ENCODE data around the gene SLC4A5.
"Not testable (repeated sequence)": the region's sequence is repeated elsewhere in the genome, so short reads cannot be mapped to it uniquely, and the experiment has no call there.

Gene SLC4A5

DNA sequence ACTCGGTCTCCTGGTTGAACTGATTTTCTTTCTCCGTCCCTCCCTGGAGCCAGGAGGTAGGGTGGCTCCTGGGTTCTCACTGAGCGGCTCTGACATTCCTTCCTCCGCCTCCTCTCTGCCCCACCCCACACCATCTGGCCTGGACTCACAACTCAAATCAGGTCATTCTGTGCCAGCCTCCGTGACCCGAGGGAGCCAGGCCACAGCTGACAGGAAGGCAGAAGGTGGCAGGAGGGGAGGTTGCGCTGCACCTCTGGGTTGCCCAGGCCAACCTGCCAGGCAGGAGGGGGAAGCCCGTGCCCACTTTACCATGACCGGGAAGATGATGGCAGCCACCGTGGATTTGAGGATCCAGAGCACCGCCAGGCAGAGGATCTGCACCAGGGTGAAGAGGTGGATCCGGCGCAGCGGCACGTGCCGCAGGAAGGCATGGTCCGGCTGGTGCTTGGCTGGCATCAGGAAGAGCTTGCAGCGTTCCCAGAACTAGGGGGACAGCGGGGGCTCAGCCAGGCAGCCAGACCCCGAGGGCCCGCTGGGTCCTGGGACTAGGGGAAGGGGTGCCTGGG, 116.5 kb downstream of the SLC4A5 start:
- Histone ChIP-seq H3K4me1 (ENCODE audit: insufficient read depth, low read length) (no peaks in the 10 kb centered on the region), H3K27me3 (ENCODE audit: control insufficient read depth in 1 of 2, insufficient read depth in 2 of 2, low read length in 2 of 2) (no peaks in the 10 kb centered on the region), H3K36me3 (ENCODE audit: insufficient read depth, low read length) (no peaks in the 10 kb centered on the region), H3K4me3 (ENCODE audit: low read depth in 1 of 2, low read length in 2 of 2) (no peak overlapping the region), H3K9me3 (ENCODE audit: low read length) (no peaks in the 10 kb centered on the region), H3K27ac (ENCODE audit: low read depth, low read length) (no peak overlapping the region), H3K9ac (ENCODE audit: low read length) (no peak overlapping the region)

DNA sequence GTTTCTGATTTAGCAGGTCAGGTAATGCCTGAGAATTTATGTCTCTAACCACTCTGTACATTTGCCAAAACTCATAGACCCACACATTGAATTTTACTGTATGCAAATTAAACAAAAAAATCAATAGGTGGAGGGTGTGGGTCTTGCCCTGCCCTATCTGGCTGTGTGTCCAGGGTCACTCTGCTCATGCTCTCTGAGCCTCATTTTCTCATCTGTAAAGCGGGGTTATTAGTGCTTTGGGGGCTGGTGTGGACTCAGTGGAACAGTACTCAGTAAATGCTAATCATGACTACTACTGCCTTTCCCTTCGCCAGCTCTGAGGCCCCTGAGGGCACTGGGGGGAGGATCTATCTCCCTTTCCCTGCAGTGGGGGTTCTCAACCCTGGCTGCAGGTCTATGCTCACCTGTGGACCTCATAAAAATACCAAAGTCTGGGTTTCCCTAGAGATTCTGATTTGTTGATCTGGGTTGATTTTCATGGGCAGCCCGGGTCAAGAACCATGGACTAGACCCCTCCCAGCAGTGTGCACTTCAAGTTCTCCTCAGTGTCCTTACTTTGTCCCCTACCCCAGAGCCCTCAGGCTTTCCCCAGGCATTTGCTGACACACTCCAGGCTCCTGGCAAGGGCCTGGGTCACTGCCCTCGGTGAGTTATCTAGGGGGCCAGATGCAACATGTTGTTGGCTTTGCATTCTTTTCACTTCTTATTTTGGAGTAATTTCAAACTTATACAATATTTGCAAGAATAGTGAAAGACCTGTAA, 117.3 kb downstream of the SLC4A5 start:
- H3K4me1 ChIP-seq (ENCODE audit: insufficient read depth, low read length) = no peaks in the 10 kb centered on the region
- H3K27ac ChIP-seq (ENCODE audit: low read depth, low read length) = no peak overlapping the region
- no peaks in the 10 kb centered on the region for H3K27me3 ChIP-seq (ENCODE audit: control insufficient read depth in 1 of 2, insufficient read depth in 2 of 2, low read length in 2 of 2)
- H3K9me3 ChIP-seq (ENCODE audit: low read length) = no peaks in the 10 kb centered on the region
- H3K36me3 ChIP-seq (ENCODE audit: insufficient read depth, low read length) = no peaks in the 10 kb centered on the region
- no peak overlapping the region for H3K9ac ChIP-seq (ENCODE audit: low read length)
- H3K4me3 ChIP-seq (ENCODE audit: low read depth in 1 of 2, low read length in 2 of 2) = no peak overlapping the region

DNA sequence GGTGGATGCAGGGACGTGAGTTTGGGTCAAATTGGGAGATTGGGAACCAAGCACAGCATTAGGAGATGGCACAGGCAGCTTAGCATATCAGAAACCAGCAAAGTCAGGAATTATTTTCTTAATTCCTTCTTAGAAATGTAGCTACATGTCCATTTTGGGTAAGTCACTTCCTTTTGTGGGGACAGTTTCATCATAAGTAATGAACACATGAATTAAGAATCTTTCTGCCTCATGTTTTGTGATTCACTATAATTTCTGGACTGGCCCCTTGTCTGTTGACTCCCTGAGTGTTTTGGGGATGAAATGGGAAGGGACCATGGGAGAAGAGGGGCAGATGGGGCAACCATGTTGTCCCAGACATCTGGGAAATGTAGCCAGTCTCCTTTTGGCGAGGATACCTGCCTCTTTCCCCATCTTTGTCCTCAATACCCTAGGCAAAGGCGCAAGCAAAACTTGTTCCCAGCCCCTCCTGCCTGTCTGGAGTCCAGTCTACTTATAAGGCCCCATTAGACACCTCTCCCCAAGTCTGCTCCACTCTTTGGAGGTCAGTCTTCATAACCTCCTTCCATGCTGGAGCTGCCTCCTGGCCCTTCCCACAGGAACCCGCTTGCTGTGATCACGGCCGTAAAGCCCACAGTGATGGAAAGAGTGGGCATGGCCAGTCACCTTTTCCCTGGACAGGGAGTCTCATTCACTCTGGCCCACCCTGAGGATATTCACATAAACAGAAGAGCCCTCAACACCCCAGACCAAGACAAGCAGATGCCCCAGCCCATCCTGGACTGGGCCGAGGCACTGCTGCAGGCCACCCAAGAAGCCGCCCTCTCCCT, 119.1 kb downstream of the SLC4A5 start:
- Histone ChIP-seq H3K36me3 (ENCODE audit: insufficient read depth, low read length) (no peaks in the 10 kb centered on the region), H3K9me3 (ENCODE audit: low read length) (no peaks in the 10 kb centered on the region), H3K4me3 (ENCODE audit: low read depth in 1 of 2, low read length in 2 of 2) (no peak overlapping the region), H3K27me3 (ENCODE audit: control insufficient read depth in 1 of 2, insufficient read depth in 2 of 2, low read length in 2 of 2) (no peaks in the 10 kb centered on the region), H3K4me1 (ENCODE audit: insufficient read depth, low read length) (no peaks in the 10 kb centered on the region), H3K27ac (ENCODE audit: low read depth, low read length) (no peak overlapping the region), H3K9ac (ENCODE audit: low read length) (no peak overlapping the region)

DNA sequence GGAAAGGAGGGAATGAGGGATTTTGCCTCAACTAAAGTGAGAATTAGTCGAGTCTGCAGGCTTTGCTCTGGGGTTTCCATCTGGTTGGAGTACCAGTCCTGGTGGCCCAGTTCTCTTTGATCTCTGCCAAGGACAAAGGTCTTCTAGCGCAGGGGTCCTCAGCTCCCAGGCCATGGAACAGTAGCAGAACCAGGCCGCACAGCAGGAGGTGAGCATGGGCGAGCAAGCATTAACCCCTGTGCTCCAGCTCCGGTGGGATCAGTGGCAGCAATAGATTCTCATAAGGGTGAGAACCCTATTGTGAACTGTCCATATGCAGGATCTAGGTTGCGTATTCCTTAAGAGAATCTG, 120.9 kb downstream of the SLC4A5 start:
- Histone ChIP-seq H3K4me1 (ENCODE audit: insufficient read depth, low read length) (no peaks in the 10 kb centered on the region), H3K9ac (ENCODE audit: low read length) (no peak overlapping the region), H3K4me3 (ENCODE audit: low read depth in 1 of 2, low read length in 2 of 2) (no peak overlapping the region), H3K27ac (ENCODE audit: low read depth, low read length) (no peak overlapping the region), H3K27me3 (ENCODE audit: control insufficient read depth in 1 of 2, insufficient read depth in 2 of 2, low read length in 2 of 2) (no peaks in the 10 kb centered on the region), H3K36me3 (ENCODE audit: insufficient read depth, low read length) (no peaks in the 10 kb centered on the region), H3K9me3 (ENCODE audit: low read length) (no peaks in the 10 kb centered on the region)

DNA sequence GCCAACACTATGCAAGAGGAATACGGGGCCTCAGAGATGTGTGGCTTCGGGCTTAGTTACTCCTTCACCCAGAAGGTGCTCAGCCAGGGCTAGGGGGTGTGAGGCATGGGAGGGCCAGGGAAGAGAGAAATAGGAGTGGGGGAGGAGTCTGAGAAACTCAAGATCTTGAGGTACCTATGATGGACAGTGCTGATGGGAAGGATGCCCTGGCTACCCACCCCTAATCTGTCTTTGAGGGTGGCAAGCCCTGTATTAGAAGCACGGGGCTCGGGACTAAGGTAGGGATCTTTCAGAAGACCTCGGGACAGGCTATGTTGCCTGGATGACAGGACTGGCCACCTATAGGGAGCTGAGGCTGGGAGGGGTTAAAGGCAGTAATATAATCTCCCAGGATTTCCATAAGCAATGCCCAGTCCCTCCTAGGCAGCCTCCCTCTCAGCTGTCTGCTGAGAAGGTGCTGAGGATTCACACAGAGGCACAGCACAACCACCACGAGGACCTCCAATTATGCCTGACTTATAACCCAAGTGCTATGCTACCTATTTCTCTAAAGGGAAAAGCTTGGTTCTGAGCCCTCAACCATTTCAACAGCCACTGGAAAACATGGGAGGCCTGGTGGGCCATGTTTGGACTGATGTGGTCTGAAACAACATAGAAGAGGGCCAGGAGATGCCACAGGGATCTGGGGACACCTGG, 121.5 kb downstream of the SLC4A5 start:
- no peaks in the 10 kb centered on the region for H3K9me3 ChIP-seq (ENCODE audit: low read length)
- H3K9ac ChIP-seq (ENCODE audit: low read length) = no peak overlapping the region
- H3K4me3 ChIP-seq (ENCODE audit: low read depth in 1 of 2, low read length in 2 of 2) = no peak overlapping the region
- no peaks in the 10 kb centered on the region for H3K4me1 ChIP-seq (ENCODE audit: insufficient read depth, low read length)
- no peak overlapping the region for H3K27ac ChIP-seq (ENCODE audit: low read depth, low read length)
- no peaks in the 10 kb centered on the region for H3K36me3 ChIP-seq (ENCODE audit: insufficient read depth, low read length)
- no peaks in the 10 kb centered on the region for H3K27me3 ChIP-seq (ENCODE audit: control insufficient read depth in 1 of 2, insufficient read depth in 2 of 2, low read length in 2 of 2)

DNA sequence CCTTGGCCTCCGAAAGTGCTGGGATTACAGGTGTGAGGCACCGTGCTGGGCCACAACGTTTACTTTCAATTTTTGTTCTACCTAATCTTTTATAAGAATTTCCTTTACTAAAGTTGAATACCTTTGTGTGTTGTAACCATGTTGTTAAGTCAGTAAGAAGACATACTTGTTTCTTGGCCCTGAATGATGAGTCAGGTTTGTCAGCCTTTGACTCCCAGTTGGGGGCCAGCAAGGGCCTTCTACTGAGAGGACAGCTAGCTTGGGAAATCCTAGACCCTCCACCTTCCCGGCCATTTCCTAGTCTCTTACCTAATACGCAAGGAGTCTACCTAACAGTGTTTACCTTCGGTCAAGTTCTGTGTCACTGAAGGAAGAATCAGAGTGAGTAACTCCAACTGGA, 122.1 kb downstream of the SLC4A5 start:
- Histone ChIP-seq H3K27me3 (ENCODE audit: control insufficient read depth in 1 of 2, insufficient read depth in 2 of 2, low read length in 2 of 2) (no peaks in the 10 kb centered on the region), H3K9ac (ENCODE audit: low read length) (no peak overlapping the region), H3K27ac (ENCODE audit: low read depth, low read length) (no peak overlapping the region), H3K9me3 (ENCODE audit: low read length) (no peaks in the 10 kb centered on the region), H3K4me3 (ENCODE audit: low read depth in 1 of 2, low read length in 2 of 2) (no peak overlapping the region), H3K36me3 (ENCODE audit: insufficient read depth, low read length) (no peaks in the 10 kb centered on the region), H3K4me1 (ENCODE audit: insufficient read depth, low read length) (no peaks in the 10 kb centered on the region)

DNA sequence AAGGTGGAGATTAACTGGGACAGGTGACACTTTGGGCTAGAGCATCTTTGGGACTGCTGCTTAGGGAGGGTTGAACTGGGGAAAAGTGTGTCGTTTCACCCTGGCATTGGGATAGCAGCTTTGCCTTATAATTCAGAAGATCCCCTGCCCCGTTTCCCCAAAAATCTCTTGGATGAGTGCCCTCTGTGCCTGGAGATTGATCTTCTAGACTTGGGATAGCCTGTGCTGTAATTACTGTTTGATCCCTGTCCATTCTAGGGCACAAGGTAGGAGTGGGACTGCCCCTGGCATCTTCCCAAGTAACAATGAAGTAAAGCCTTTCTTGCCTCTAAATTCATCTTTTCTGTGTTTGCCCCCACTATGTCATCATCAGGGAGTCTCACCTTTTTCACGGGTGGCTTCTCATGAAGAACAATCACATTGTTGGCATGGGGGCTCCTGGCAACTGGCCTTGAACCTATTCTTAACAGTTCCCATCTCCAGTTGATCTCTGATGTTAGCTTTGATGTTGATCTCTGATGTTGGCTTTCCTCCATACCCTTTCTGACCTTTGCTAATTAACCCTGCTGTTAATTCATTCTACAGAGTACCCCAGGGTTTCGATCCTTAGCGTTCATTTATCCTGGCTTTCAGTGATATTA, 123.2 kb downstream of the SLC4A5 start:
- Histone ChIP-seq H3K27me3 (ENCODE audit: control insufficient read depth in 1 of 2, insufficient read depth in 2 of 2, low read length in 2 of 2) (no peaks in the 10 kb centered on the region), H3K4me1 (ENCODE audit: insufficient read depth, low read length) (no peaks in the 10 kb centered on the region), H3K27ac (ENCODE audit: low read depth, low read length) (no peak overlapping the region), H3K4me3 (ENCODE audit: low read depth in 1 of 2, low read length in 2 of 2) (no peak overlapping the region), H3K36me3 (ENCODE audit: insufficient read depth, low read length) (no peaks in the 10 kb centered on the region), H3K9me3 (ENCODE audit: low read length) (no peaks in the 10 kb centered on the region), H3K9ac (ENCODE audit: low read length) (no peak overlapping the region)

DNA sequence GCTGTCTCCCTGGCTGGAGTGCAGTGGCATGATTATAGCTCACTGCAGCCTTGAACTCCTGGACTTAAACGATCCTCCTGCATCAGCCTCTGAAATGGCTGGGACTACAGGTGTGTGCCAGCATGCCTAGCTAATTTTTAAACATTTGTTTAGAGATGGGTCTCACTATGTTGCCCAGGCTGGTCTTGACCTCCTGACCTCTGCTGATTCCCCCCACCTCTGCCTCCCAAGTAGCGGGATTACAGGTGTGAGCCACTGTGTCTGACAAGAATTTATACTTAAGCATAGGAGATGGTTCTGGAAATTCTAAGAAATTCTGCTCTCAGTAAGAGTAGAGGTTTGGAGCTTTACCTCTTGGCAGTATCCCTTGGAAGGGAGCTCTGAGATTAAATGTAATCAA, 126.6 kb downstream of the SLC4A5 start:
- Histone ChIP-seq H3K27me3 (ENCODE audit: control insufficient read depth in 1 of 2, insufficient read depth in 2 of 2, low read length in 2 of 2) (no peaks in the 10 kb centered on the region), H3K9me3 (ENCODE audit: low read length) (no peaks in the 10 kb centered on the region), H3K27ac (ENCODE audit: low read depth, low read length) (no peak overlapping the region), H3K9ac (ENCODE audit: low read length) (no peak overlapping the region), H3K36me3 (ENCODE audit: insufficient read depth, low read length) (no peaks in the 10 kb centered on the region), H3K4me1 (ENCODE audit: insufficient read depth, low read length) (no peaks in the 10 kb centered on the region), H3K4me3 (ENCODE audit: low read depth in 1 of 2, low read length in 2 of 2) (no peak overlapping the region)

DNA sequence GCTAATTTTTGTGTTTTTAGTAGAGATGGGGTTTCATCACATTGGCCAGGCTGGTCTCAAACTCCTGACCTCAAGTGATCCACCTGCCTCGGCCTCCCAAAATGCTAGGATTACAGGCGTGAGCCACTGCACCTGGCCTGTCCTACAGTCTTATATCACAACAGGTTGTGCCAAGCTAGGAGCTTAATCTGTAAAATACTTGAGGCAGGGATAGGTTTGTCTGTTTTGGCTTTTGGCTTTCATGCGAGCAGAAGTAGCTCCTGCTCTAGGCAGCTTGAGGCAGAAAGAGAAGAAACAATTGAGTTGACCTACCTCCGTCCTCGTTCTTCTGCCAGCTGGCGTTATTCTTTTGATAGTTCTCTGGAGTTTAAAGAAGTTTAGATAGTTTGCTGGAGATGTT, 127.4 kb downstream of the SLC4A5 start:
- not testable (repeated sequence) for H3K4me3 ChIP-seq (ENCODE audit: low read depth in 1 of 2, low read length in 2 of 2); H3K9me3 ChIP-seq (ENCODE audit: low read length); H3K36me3 ChIP-seq (ENCODE audit: insufficient read depth, low read length); H3K27me3 ChIP-seq (ENCODE audit: control insufficient read depth in 1 of 2, insufficient read depth in 2 of 2, low read length in 2 of 2); H3K27ac ChIP-seq (ENCODE audit: low read depth, low read length); H3K4me1 ChIP-seq (ENCODE audit: insufficient read depth, low read length); H3K9ac ChIP-seq (ENCODE audit: low read length)

DNA sequence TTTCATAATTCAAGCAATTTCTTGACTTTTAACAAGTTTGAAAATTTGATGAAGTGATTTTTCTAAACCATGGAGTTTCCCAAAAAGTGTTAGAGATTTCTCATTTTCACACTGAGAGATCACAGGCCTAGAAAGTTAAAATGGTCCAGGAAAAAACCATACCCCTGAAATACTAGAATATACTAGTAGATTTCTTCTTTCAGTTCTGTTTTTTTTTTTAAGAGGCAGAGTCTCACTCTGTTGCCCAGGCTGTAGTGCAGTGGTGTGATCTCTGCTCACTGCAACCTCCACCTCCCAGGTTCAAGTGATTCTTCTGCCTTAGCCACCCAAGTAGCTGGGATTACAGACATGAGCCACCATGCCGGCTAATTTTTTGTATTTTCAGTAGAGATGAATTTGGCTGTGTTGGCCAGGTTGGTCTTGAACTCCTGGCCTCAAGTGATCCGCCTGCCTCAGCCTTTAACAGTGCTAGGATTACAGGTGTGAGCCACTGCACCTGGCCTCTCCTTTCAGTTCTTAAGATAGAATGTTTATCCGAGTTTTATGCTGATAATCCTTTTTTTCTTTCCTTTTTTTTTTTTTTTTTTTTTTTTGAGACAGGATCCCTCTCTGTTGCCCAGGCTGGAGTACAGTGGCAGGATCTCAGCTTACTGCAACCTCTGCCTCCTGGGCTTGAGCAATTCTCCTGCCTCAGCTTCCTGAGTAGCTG, 130.4 kb downstream of the SLC4A5 start:
- H3K36me3 ChIP-seq (ENCODE audit: insufficient read depth, low read length) = no peaks in the 10 kb centered on the region
- H3K4me1 ChIP-seq (ENCODE audit: insufficient read depth, low read length) = no peaks in the 10 kb centered on the region
- H3K27ac ChIP-seq (ENCODE audit: low read depth, low read length) = no peak overlapping the region
- H3K27me3 ChIP-seq (ENCODE audit: control insufficient read depth in 1 of 2, insufficient read depth in 2 of 2, low read length in 2 of 2) = no peaks in the 10 kb centered on the region
- no peaks in the 10 kb centered on the region for H3K9me3 ChIP-seq (ENCODE audit: low read length)
- H3K9ac ChIP-seq (ENCODE audit: low read length) = no peak overlapping the region
- H3K4me3 ChIP-seq (ENCODE audit: low read depth in 1 of 2, low read length in 2 of 2) = no peak overlapping the region
